ENCODE data around the gene ATRX. TPM values are rescaled to one million over a fixed set of nuclear protein-coding genes. Genes with fewer than 3 reads are reported as not detected.

Gene ATRX
- polyA plus RNA-seq, 1 of the 3 experiments (the other 2 are of a cell fraction): 27.6 TPM

DNA sequence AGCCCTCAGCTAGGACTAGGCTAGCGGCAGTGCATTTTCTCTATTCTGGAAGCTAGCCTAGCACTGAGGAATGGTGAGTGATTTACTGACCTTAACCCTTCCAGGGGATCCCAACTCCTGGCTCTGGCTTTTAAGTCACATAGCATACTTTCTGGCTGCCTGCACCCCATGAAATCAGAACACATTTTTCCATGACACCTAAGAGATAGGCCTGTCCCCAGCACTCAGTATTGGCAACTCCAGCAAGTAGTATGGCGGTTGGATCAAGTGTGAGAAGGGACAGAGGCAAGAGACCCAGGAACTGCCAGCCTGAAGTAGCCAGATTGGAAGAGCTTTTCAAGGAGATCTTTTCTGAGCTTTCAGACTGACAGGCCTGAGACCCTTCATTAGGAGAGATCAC, 330.6 kb downstream of the ATRX start:
- ChIA-PET POLR2A (no interaction called here), CTCF (no interaction called here)
- WGBS (ENCODE audit: low lambda C conversion rate): 46% methylated on average over 2 of the region's 2 CpGs

More for the DNA sequence above, 330.6 kb downstream of the ATRX start:
- no peaks in the 10 kb centered on the region for H4K20me1 ChIP-seq (ENCODE audit: insufficient read depth)
- no peaks in the 10 kb centered on the region for H3K9me3 ChIP-seq
- TF ChIP-seq TEAD4 (IDR thresholded peaks at IDR 0.05; ENCODE audit: borderline replicate concordance, insufficient read depth) (no peak), FOXM1 (IDR thresholded peaks at IDR 0.05; ENCODE audit: low read depth) (no peak), GATA2 (CRISPR knock-in tag; IDR thresholded peaks at IDR 0.05) (no peak)
- no peak for DNase-seq
- no peak overlapping the region for H3K4me2 ChIP-seq
- H3K4me3 ChIP-seq (ENCODE audit: low read depth in 2 of 2, low read length in 1 of 2): no peak overlapping the region
- H3K4me1 ChIP-seq (ENCODE audit: control insufficient read depth in 1 of 2, insufficient read depth in 2 of 2, low read depth in 1 of 2, low read length in 1 of 2): no peaks in the 10 kb centered on the region
- no peak overlapping the region for H2AFZ ChIP-seq (ENCODE audit: low read depth)
- H3K9me2 ChIP-seq: no peaks in the 10 kb centered on the region
- no peaks in the 10 kb centered on the region for H3K36me3 ChIP-seq (replicated peaks in 1 of 2; ENCODE audit: control insufficient read depth in 1 of 2, insufficient read depth in 2 of 2, low read length in 1 of 2)
- no peak overlapping the region for H3K9ac ChIP-seq
- H3K79me2 ChIP-seq (ENCODE audit: insufficient read depth): no peaks in the 10 kb centered on the region
- peaks cover 4% of the 10 kb centered on the region for H3F3A ChIP-seq (replicated peaks; ENCODE audit: insufficient read depth)
- no peak overlapping the region for H3K27ac ChIP-seq (ENCODE audit: low read depth in 2 of 2, low read length in 1 of 2)
- H3K27me3 ChIP-seq (ENCODE audit: insufficient read depth): no peaks in the 10 kb centered on the region

Small RNAs within 50 kb of the gene (small RNA-seq; reads per million reads assigned to genes)
- gene FABP5P15: 0 reads per million in 7 experiments

Other genes starting within 250 kb of the ATRX start
- gene MAGT1, start 109.2 kb upstream of the ATRX start, polyA plus RNA-seq (2012; rRNA removed): 24.1 and 33.4 TPM in 2 replicates
- 1,029 and 1,399 TPM in 2 replicates for gene COX7B, start 113.3 kb upstream of the ATRX start, polyA plus RNA-seq (2012; rRNA removed)
- gene ATP7A, start 124.5 kb upstream of the ATRX start, polyA plus RNA-seq (2012; rRNA removed): 1.7 and 2.5 TPM in 2 replicates
- not detected in 2 replicates for gene PGAM4, start 183.4 kb upstream of the ATRX start, polyA plus RNA-seq (2012; rRNA removed)

Measured in SK-N-SH (cell line).